T-helper 1 cell (primary cell): ENCODE results near the gene SYCN.

Experiments
- DNase-seq, 5 donors: peaks; one replicate each; pipeline ENCODE4 v3.0.0-alpha.2; 2012 to 2020

The SYCN gene

GRCh38 chr19:39169143-39169810 lies 34.8 kb downstream of the SYCN start:
- DNase-seq: no peak

GRCh38 chr19:39168258-39169142 lies 35.6 kb downstream of the SYCN start:
- no peak for DNase-seq

DNA sequence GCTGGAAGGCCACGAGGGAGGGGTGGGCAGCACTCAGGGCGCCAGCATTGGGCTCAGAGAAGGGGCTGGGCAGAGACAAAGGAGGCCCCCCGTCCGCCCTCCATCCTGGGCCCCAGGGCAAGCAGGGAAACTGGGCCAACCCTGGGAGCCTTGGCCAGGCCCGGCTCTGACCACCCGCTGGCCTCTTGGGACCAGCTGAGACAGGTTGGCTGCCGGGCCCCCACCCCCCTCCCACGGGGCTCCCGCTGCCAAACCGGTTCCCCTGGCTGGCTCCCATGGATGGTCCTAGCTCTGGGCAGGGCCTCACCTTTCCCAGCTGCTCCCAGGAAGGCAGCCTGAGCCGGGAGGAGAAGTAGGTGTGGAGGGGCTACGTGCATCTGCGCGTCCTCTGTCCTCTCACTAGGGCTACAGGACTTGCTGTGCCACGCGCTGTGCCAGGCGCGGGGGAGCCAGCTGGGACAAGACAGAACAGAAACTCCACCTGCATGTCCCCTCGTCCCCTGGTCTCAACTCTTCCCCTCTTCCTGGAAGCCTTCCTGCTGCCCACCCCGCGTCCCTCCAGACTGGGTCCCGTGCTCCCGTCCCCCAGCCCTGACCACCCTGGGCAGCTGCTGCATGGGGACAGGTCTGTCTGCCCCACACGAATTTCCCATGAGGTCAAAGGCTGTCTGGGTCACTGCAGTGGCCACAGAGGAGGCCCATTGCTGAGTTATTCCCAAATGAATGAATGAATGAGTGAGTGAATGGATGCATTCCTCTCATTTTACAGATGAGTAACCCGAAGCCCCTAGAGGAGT lies 36.4 kb downstream of the SYCN start:
- DNase-seq: no peak

GRCh38 chr19:39166571-39167391 lies 37.3 kb downstream of the SYCN start:
- no peak for DNase-seq

GRCh38 chr19:39165857-39166256 lies 38.2 kb downstream of the SYCN start:
- no peak for DNase-seq

DNA sequence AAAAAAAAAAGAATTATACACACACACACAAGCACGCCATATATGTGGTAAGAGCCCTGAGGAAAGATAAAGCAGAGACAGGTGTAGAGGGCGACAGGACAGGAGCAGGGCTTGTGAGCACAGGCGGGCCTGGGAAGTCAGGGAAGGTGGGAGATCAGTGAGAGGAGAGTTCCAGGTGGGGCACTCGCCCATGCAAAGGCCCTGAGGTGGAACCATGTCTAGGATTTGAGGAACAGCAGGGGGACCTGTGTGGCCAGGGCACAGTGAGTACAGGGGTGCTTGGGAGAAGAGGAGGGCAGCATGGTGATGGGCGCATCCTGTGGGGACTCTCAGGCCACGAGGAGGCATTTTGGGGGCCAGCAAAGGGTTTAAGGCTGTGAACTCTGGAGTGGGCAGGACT lies 39.8 kb downstream of the SYCN start:
- DNase-seq: no peak

DNA sequence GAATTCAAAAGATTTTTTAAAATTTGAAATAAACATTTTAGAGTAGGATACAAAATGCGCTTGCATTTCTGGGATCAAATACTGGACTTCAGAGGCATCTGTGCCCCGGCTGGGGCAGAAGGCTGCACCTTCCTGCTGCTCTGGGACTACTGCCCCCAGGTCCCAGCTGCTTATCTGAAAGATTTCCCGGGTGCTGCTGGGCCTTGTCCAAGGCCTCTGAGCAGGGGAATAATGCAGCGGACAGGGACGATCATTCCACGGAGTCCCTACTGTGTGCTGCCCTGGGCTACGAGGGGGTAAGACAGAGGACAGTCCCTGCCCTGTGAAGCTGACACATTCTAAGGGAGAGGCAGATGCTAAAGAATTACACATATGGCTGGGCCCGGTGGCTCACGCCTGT lies 40.4 kb downstream of the SYCN start:
- DNase-seq: no peak

DNA sequence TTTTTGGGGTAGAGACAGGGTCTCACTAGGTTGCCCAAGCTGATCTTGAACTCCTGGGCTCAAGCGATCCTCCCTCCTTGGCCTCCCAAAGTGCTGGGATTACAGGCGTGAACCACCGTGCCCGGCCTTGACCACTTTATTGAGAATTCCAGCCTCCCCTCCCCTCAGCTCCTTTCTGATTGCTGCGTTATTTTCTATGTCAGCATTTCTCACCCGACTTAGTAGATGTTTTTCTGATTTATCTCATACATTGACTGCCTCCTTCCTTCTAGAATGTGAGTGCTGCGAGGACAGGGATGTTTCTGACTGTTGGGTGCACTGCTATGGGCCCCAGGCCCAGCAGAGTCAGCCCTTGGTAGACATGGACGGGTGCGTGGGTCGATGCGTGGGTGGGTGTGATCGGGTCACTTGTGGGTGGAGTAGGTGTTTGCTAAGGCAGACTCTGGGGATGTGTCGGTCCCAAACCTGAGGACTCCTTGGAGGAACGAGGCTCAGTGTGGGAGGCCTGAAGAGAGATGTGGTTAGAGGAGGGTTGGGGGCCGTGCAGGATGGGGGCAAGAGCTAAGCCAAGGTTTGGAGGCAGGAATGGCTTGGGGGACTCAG lies 41.5 kb downstream of the SYCN start:
- DNase-seq: no peak

GRCh38 chr19:39160889-39161672 lies 43.0 kb downstream of the SYCN start:
- no peak for DNase-seq

DNA sequence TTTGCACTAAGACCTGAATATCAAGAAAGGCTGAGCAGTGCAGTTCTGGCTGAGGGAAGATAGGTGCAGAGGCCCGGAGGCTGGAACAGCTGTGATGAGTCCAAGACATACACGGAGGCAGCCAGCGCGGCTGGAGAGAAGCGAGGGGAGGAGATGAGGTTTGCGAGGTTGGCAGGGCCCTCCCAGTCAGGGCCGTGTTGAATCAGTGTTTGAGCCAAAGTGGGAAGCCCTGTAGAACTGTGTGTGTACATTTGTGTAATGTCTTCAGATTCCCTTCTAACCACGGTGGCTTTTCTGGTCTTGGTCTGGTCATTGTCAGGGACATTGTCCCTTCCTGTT lies 43.6 kb downstream of the SYCN start:
- DNase-seq: no peak

GRCh38 chr19:39158646-39159260 lies 45.3 kb downstream of the SYCN start:
- no peak for DNase-seq

- no peak for DNase-seq
Observed at GRCh38 chr19:39157997-39158389, 46.1 kb downstream of the SYCN start.

DNA sequence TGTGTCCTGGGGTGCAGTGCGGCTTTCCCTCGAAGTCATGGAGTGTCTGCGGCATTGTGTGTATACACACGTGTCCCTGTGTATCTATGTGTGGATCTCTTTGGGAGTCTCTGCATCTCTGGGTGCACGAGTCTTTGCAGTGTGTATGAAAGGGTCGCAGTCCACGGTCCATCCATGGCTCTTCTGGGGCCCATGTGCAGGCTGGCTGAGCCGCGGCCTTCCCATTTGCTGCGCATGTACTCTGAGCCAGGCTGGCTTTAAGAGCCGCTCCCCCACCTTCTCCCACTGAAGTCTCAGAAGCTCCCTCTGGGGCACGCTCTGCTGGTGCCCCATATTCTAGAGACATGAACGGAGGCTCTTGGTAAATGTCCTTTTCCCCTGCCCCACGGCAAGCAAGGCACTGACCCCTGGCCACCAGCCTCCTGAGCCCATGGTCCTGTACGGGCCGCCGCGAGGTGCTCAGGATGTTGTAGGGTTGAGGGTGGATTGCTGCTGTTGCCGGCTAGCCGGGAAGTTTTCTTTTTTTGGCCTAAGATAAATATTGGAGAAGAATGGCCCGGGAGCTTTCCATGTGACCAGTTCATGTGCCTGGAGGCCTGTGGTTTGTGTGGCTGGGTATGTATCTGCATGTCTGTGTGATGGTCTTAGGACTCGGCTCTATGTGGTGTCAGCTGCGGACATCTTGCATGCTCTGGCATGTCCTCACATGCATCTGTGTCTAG lies 46.6 kb downstream of the SYCN start:
- no peak for DNase-seq

GRCh38 chr19:39156326-39157230 lies 47.5 kb downstream of the SYCN start:
- DNase-seq: no peak

DNA sequence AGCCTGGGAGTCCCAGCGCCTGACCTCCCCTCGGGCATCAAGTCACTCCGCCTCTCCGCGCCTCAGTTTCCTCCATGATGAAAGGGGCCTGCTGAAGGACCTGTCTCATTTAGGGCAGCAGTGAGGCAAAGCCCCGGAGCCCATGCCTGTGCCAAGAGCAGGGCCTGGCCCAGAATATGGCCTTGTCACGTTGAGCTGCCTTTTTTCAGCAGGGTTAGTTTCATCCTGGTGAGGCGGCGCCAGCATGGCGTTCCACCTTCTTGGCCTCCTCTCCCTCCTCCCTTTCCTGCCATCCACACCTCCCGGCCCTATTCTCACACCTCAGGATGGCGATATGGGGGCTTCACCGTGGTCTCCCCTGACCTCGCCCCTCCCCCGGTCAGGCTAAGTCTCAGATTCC lies 48.3 kb downstream of the SYCN start:
- DNase-seq: no peak

GRCh38 chr19:39155114-39155700 lies 48.9 kb downstream of the SYCN start:
- no peak for DNase-seq

- DNase-seq: no peak
Observed at GRCh38 chr19:39154629-39155100, 49.4 kb downstream of the SYCN start.

DNA sequence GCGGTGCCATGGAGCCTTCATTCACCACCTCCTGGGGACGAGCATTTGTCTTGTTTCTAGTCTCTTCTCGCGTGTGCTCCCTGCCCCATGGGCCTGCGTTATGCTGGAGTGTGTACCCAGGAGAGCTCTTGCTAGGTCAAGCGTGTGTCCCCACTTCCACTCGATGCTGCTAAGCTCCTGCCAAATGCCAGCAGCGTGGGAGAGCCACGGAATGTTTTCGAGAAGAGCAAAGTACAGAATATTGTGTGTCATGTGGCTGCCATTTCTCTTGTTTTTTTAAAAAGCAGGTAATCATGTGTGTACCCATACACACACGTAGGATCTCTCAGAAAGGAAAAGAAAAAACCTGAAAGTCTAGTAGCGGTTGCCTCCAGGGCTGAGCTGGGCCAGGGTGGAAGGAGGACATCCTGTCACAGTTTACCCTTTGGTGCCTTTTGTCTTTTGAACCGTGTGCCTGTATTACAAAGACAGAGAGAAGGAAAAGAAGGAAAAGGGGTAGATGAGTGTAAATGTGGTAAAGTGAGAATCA lies 49.9 kb downstream of the SYCN start:
- no peak for DNase-seq
